DOHH2 (cell line): ENCODE measurements around the gene RPL29.

ENCODE experiments used
- H3F3A ChIP-seq: fragments of 200-600 bp; sonication (generic), shearing (Covaris generic); 2 replicates; pipeline ENCODE4 v1.6.0; 2016; ENCODE audit warnings: antibody characterized with exemption, mild to moderate bottlenecking; ENCODE audit not compliant: control insufficient read depth, insufficient read depth
- H3K27ac ChIP-seq: fragments of 200-600 bp; sonication (generic); 2 replicates; pipeline ENCODE4 v1.5.1; 2014; ENCODE audit warnings: low read depth, mild to moderate bottlenecking, low read length, moderate library complexity
- H3K27me3 ChIP-seq: fragments of 200-600 bp; sonication (generic); 2 replicates; pipeline ENCODE4 v1.6.1; 2014; ENCODE audit warnings: mild to moderate bottlenecking, low read length, mixed read lengths; ENCODE audit not compliant: control insufficient read depth
- H3K36me3 ChIP-seq: fragments of 200-600 bp; sonication (generic); 2 replicates; pipeline ENCODE4 v1.6.1; 2014; ENCODE audit warnings: mild to moderate bottlenecking, low read length, moderate library complexity, mixed read lengths; ENCODE audit not compliant: control insufficient read depth
- H3K4me1 ChIP-seq: fragments of 200-600 bp; sonication (generic); 2 replicates; pipeline ENCODE4 v1.6.1; 2014; ENCODE audit warnings: mild to moderate bottlenecking, low read length, mixed read lengths; ENCODE audit not compliant: control insufficient read depth
- H3K4me2 ChIP-seq: fragments of 200-600 bp; sonication (generic); 2 replicates; pipeline ENCODE4 v1.6.0; 2014; ENCODE audit warnings: mild to moderate bottlenecking, low read length, moderate library complexity
- H3K4me3 ChIP-seq: fragments of 200-600 bp; sonication (generic); 2 replicates; pipeline ENCODE4 v1.5.1; 2014; ENCODE audit warnings: mild to moderate bottlenecking, low read length, mixed read lengths
- H3K79me2 ChIP-seq: fragments of 200-600 bp; sonication (generic); 2 replicates; pipeline ENCODE4 v1.6.1; 2014; ENCODE audit warnings: mild to moderate bottlenecking, low read length, mixed read lengths; ENCODE audit not compliant: control insufficient read depth
- H3K9me2 ChIP-seq: fragments of 200-600 bp; sonication (generic); replicated peaks from 2 replicates; pipeline ENCODE4 v1.6.1; 2014; ENCODE audit warnings: mild to moderate bottlenecking, low read length, mixed read lengths; ENCODE audit not compliant: control insufficient read depth
- H3K9me3 ChIP-seq: fragments of 200-600 bp; sonication (generic); 2 replicates; pipeline ENCODE4 v1.6.1; 2014; ENCODE audit warnings: antibody characterized with exemption, low read length, mixed read lengths; ENCODE audit not compliant: control insufficient read depth, insufficient read depth
- H4K20me1 ChIP-seq: fragments of 200-600 bp; sonication (generic); 2 replicates; pipeline ENCODE4 v1.6.0; 2014; ENCODE audit warnings: low read depth, mild to moderate bottlenecking, antibody characterized with exemption, low read length, moderate library complexity; ENCODE audit not compliant: control insufficient read depth, insufficient read depth
- EZH2phosphoT487 ChIP-seq: fragments of 200-600 bp; sonication (generic); IDR thresholded peaks from 2 replicates; pipeline ENCODE4 v1.6.1; 2017; ENCODE audit warnings: borderline replicate concordance, mild to moderate bottlenecking, antibody characterized with exemption, low read length, moderate library complexity, mixed read lengths
- TF ChIP-seq, protein P1 (sequence below): fragments of 200-600 bp; sonication (generic); IDR thresholded peaks from one replicate; pipeline ENCODE4 v1.5.1; 2014; ENCODE audit warnings: antibody characterized with exemption, mild to moderate bottlenecking, low read depth, low read length; ENCODE audit not compliant: poor library complexity, severe bottlenecking

Gene RPL29

GRCh38 chr3:51966486-51966885 lies 29.2 kb downstream of the RPL29 start:
- H3K9me3 ChIP-seq: no peaks in the 10 kb centered on the region
- peaks cover 15% of the 10 kb centered on the region for H3K4me1 ChIP-seq
- peaks cover 38% of the 10 kb centered on the region for H3K27me3 ChIP-seq
- H3K4me2 ChIP-seq: peak overlapping the region; percentile 65
- H3K9me2 ChIP-seq: no peaks in the 10 kb centered on the region
- H3F3A ChIP-seq: 0 out of 2 replicates have a peak, but pooled peaks cover 11% of the 10 kb centered on the region
- peaks cover 8% of the 10 kb centered on the region for H3K36me3 ChIP-seq
- no peaks in the 10 kb centered on the region; the same call in 1 of the 2 replicates for H4K20me1 ChIP-seq
- peak overlapping the region; percentile 68 for H3K4me3 ChIP-seq
- H3K79me2 ChIP-seq: no peaks in the 10 kb centered on the region
- H3K27ac ChIP-seq: no peak overlapping the region
- TF ChIP-seq, protein P1, sequence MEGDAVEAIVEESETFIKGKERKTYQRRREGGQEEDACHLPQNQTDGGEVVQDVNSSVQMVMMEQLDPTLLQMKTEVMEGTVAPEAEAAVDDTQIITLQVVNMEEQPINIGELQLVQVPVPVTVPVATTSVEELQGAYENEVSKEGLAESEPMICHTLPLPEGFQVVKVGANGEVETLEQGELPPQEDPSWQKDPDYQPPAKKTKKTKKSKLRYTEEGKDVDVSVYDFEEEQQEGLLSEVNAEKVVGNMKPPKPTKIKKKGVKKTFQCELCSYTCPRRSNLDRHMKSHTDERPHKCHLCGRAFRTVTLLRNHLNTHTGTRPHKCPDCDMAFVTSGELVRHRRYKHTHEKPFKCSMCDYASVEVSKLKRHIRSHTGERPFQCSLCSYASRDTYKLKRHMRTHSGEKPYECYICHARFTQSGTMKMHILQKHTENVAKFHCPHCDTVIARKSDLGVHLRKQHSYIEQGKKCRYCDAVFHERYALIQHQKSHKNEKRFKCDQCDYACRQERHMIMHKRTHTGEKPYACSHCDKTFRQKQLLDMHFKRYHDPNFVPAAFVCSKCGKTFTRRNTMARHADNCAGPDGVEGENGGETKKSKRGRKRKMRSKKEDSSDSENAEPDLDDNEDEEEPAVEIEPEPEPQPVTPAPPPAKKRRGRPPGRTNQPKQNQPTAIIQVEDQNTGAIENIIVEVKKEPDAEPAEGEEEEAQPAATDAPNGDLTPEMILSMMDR: no peak
- no peak for TF ChIP-seq EZH2phosphoT487

DNA sequence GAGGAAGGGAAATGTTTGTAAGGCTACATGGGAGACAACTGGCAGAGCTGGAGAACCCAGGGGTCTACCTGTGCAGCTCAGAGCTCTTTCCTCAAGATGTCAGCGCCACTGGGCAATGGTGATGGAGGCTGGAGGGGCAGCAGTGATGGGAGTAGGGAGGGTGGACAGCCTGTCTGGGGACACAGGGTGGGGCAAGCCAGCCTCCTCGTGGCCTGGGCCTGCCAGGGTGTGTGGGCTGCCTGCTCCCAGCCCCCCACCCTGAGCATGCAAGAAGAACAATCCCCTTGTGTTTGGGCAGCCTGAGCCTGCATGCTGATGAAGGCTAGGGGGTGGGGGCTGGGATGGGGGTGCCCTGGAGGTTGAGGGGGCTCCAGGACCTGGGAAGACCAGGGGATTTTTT lies 29.7 kb downstream of the RPL29 start:
- Histone ChIP-seq H3K9me2 (no peaks in the 10 kb centered on the region), H3K27me3 (peaks cover 38% of the 10 kb centered on the region), H4K20me1 (no peaks in the 10 kb centered on the region; the same call in 1 of the 2 replicates), H3K4me3 (no peak overlapping the region), H3K9me3 (no peaks in the 10 kb centered on the region), H3F3A (0 out of 2 replicates have a peak, but pooled peaks cover 11% of the 10 kb centered on the region), H3K79me2 (no peaks in the 10 kb centered on the region), H3K27ac (no peak overlapping the region), H3K36me3 (peaks cover 3% of the 10 kb centered on the region), H3K4me1 (peaks cover 15% of the 10 kb centered on the region), H3K4me2 (no peak overlapping the region)
- no peak for TF ChIP-seq EZH2phosphoT487
- TF ChIP-seq, protein P1: no peak

DNA sequence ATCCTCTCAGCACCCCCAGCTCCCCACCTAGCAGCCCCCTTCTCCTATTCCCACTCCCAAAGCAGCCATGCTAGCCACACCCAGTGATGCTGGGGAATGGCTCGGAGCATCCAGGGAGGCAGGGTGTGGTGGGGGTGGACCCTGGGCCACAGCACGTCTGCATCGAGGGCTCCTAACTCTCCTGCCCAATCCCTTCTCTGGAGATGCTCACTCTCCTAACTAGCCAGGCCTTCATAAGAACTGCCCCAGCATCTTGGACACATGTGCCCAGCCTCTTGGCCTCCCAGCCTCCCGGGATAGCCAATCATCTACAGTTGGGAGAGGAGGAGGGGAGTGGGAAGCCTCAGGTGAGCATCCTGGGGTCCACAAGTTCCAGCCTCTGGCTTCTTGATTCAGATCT lies 31.2 kb downstream of the RPL29 start:
- H3K36me3 ChIP-seq: no peaks in the 10 kb centered on the region
- no peak overlapping the region for H3K4me2 ChIP-seq
- TF ChIP-seq, protein P1: no peak
- no peak for TF ChIP-seq EZH2phosphoT487
- peaks cover 38% of the 10 kb centered on the region for H3K27me3 ChIP-seq
- H3K4me1 ChIP-seq: peaks cover 15% of the 10 kb centered on the region
- no peaks in the 10 kb centered on the region for H3K79me2 ChIP-seq
- no peaks in the 10 kb centered on the region for H3K9me2 ChIP-seq
- no peaks in the 10 kb centered on the region for H3K9me3 ChIP-seq
- no peak overlapping the region for H3K4me3 ChIP-seq
- H3F3A ChIP-seq: 0 out of 2 replicates have a peak, but pooled peaks cover 11% of the 10 kb centered on the region
- no peak overlapping the region for H3K27ac ChIP-seq
- H4K20me1 ChIP-seq: no peaks in the 10 kb centered on the region; the same call in 1 of the 2 replicates
